Activated CD8-positive, alpha-beta memory T cell treated with anti-CD3 and anti-CD28 coated beads for 24 hours (primary cell): Measurements from ENCODE around the gene MIB1.

Experiments used
- DNase-seq: peaks from one replicate; pipeline ENCODE4 v3.0.0-alpha.2; 2020

MIB1 gene

GRCh38 chr18:21820811-21821143, 80.2 kb downstream of the MIB1 start:
- no peak for DNase-seq

- DNase-seq = no peak
Observed at GRCh38 chr18:21823848-21824247, 83.3 kb downstream of the MIB1 start.

GRCh38 chr18:21826196-21826595, 85.6 kb downstream of the MIB1 start:
- DNase-seq = no peak

- no peak for DNase-seq
Observed at GRCh38 chr18:21826641-21827302, 86.2 kb downstream of the MIB1 start.

GRCh38 chr18:21830532-21830931, 89.9 kb downstream of the MIB1 start:
- DNase-seq = no peak

GRCh38 chr18:21831413-21831831, 90.8 kb downstream of the MIB1 start:
- no peak for DNase-seq

GRCh38 chr18:21833604-21834298, 93.2 kb downstream of the MIB1 start:
- DNase-seq = no peak

- DNase-seq = no peak
Observed at GRCh38 chr18:21834299-21834660, 93.7 kb downstream of the MIB1 start.

GRCh38 chr18:21841570-21841969, 101.0 kb downstream of the MIB1 start:
- no peak for DNase-seq

- no peak for DNase-seq
Observed at GRCh38 chr18:21843341-21843740, 102.7 kb downstream of the MIB1 start.

GRCh38 chr18:21851327-21851961, 110.9 kb downstream of the MIB1 start:
- DNase-seq = no peak

GRCh38 chr18:21853016-21853415, 112.4 kb downstream of the MIB1 start:
- DNase-seq = no peak

- DNase-seq = no peak
Observed at GRCh38 chr18:21853775-21854552, 113.4 kb downstream of the MIB1 start.

- DNase-seq = no peak
Observed at GRCh38 chr18:21855432-21855831, 114.8 kb downstream of the MIB1 start.

- DNase-seq = no peak
Observed at GRCh38 chr18:21857871-21858270, 117.3 kb downstream of the MIB1 start.

- no peak for DNase-seq
Observed at GRCh38 chr18:21858544-21858943, 118.0 kb downstream of the MIB1 start.

GRCh38 chr18:21864386-21864785, 123.8 kb downstream of the MIB1 start:
- DNase-seq = no peak

GRCh38 chr18:21865043-21865442, 124.5 kb downstream of the MIB1 start:
- no peak for DNase-seq

- no peak for DNase-seq
Observed at GRCh38 chr18:21868770-21869169, 128.2 kb downstream of the MIB1 start.

- DNase-seq = no peak
Observed at GRCh38 chr18:21889570-21889969, 149.0 kb downstream of the MIB1 start.

- no peak for DNase-seq
Observed at GRCh38 chr18:21894619-21895367, 154.2 kb downstream of the MIB1 start.

- DNase-seq = no peak
Observed at GRCh38 chr18:21896732-21897336, 156.2 kb downstream of the MIB1 start.
